Measurements from ENCODE around the gene ZCCHC7.
"Not testable (repeated sequence)": the region's sequence is repeated elsewhere in the genome, so short reads cannot be mapped to it uniquely, and the experiment has no call there.

ZCCHC7 gene

DNA sequence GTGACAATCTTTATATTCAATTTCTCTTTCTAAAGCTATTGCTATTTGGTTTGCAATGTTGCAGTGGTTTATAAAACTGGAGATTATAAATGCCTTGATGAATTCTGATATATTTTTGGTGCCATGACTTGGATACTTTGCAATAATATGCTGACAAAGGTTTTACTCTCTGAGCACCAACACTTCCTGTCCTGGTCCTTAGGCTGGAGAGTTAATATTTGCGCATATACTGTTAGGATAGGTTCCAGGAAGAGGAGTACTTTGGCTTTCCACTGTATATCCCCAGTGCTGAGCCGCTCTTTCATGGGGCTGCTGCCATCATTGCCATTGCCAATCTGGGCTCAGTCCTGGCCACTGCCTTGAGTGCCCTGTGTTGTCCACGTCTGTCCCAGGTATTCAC is 139.6 kb downstream of the ZCCHC7 start:
- DNase-seq: no peak

DNA sequence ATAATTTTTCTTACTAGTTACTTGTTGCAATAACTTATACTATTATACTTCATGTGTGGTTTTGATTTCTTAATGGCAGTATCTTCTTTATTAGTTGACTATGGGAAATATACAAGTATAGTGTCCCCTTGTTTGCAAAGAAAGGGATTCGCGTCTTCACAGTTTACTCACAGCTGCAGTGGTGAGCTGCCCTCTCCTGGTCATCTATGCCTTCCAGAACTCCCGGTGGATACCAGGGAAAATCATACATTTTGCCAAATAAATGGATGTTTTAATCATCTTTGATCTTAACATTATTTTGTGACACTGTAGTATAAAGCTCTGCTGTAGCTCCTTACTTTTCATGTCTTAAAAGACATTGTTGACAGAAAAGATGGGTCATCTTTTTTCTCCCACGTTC is 142.0 kb downstream of the ZCCHC7 start:
- DNase-seq: no peak

DNA sequence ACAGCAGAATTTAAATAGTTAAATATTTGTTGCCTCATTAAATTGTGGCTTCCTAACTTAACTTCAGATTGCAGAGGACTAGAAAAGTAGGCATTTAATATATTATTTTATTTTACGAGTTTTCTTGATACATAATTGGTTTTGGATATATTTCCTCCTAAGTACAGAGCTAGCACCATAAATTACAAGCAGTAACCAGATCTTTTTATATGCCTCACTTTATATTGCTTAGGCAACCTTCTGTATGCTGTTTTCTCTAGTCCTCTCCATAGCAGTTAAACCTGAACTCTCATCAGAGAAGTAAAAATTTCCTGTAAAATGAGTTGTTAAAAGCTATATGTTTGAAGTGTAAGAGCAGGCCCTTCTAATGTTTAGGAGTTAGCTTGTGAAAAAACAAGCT is 144.2 kb downstream of the ZCCHC7 start:
- DNase-seq: no peak

DNA sequence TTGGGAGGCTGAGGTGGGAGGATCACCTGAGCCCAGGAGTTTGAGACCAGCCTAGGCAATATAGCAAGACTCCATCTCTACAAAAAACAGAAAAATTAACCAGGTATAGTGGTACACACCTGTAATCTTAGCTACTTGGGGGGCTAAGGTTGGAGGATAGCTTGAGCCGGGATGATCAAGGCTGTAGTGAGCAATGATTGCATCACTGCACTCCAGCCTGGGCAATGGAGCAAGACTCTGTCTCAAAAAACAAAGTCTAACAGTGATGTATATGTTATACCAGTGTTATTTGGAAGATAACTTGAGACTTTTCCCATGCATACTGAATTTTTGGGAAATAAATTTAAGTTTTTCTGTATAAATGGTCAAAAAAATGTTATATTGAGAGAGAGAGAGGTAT is 146.3 kb downstream of the ZCCHC7 start:
- no peak for DNase-seq

DNA sequence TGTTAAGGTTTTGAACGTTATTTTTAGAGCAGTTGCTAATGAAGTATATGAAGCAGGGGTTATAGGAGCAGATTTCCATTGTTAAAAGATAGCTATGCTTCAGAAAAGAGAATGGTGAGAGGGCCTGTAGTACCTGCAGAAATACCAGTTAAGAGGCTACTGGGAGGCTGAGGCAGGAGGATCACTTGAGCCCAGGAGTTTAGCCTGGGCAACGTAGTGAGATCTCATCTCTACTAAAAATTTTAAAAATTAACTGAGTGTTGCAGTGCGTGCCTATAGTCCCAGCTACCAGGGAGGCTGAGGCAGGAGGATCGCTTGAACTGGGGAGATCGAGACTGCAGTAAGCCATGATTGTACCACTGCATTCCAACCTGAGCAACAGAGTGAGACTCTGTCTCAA is 148.8 kb downstream of the ZCCHC7 start:
- no peak for DNase-seq

DNA sequence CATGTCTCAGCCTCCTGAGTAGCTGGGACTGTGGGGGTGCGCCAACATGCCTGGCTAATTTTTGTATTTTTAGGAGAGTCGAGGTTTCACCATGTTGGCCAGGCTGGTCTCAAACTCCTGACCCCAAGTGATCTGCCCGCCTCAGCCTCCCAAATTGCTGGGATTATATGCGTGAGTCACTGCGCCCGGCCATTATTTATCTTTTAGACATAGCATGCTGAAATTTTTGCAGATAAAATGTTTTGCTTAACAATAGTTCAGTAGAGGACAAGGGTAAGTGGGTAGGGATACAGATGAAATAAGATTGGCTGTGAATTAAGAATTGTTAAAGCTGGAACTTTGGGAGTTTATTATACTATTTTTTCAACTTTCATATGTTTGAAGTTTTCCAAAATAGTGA is 151.3 kb downstream of the ZCCHC7 start:
- no peak for DNase-seq

DNA sequence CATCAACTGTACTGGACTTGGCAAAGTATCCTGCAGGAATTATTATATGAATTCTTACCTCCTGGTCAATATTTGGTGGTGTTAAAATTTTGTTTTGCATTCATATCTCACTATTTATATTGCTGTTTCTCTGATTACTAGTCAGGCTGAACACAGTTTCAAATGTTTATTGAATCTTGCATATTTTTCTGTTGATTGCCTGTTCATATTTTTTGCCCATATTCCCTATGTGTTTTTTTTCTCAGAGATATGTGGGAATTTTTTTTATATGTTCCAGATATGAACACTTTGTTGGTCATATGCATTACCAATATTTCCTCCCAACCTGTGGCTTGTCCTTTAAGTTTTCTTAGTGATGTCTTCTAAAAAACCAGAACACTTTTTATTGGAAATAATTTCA is 153.2 kb downstream of the ZCCHC7 start:
- no peak for DNase-seq

DNA sequence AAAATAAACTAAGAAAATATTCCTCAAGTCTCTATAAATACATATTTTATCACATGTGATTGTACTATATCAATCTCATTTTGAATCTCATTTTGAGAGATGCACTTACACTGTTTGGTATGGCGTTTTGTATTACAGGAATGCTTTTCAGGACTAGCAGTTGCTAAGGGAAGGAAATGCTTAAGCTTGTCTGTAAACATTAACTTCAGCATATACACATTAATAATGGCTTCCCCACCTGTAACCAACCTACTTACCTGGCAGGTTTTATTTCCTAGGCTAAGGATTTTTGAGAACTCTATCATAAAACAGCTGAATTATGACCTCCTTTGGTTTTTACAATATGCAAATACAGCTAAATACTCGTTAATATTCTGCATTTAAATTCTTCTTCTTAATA is 161.2 kb downstream of the ZCCHC7 start:
- DNase-seq: no peak

DNA sequence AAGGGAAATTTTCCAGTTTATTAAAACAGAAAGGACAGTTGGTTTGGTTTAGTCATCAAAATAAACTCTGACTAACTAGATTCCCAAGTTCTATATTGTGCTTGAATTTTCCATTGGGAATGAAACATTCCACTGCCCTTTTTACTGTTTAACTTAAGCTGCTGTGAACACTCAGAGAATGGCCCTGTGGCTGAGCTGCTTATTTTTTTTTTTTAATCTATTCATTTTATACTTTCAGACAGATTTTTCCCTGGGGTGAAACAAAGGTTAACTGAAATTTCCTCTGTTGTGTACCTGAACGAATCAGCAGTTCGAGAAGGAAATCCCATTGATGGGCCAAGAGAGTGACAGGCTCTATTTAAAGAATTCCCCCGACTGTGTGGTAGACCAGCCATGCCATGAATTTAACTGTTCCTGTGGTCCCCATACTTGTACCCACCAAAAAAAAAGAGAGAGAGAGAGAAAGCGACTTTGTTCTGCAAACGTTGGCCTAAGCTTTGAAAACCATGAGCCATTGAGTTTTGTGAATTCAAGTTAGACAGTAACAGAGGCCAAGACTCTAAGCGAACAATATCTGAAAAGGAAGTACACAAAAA is 163.5 kb downstream of the ZCCHC7 start:
- no peak for DNase-seq

DNA sequence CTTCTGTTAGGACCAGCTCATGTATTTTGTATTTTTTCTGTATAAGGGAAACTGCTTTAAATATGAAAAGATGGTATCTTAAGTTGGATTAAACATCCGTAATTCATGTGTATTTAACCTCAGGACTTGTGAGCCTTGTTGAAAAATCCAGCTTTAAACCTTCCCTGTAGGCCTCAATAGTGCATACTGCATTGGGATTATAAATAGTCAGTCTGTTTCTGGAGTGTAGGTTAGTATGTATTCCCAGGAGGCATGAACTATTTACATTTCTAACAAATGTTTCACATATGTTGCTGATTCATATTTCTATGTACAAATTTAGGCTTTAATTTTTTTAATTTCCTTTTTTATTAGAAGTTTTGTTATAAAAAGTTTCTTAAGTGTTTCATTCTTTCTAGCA is 164.3 kb downstream of the ZCCHC7 start:
- DNase-seq: no peak

DNA sequence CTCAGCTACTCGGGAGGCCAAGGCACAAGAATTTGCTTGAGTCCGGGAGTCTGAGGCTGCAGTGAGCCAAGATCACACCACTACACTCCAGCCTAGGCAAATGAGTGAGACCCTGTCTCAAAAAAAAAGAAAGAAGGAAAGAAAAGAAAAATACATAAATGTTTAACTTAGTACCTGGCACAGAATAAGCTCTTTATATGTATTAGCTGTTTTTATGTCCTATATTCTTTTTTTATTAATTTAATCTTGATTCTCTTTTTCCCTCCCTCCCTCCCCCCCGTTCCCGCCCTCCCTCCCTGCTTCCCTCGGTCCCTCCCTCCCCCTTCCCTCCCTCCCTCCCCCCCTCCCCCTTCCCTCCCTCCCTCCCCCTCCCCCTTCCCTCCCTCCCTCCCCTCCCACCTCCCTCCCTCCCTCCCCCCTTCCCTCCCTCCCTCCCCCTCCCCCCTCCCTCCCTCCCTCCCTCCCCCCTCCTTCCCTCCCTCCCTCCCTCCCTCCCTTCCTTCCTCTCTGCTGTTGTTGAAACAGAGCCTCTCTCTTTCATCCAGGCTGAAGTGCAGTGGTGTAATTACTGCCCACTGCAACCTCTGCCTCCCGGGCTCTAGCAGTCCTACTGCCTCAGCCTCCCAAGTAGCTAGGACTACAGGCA is 166.3 kb downstream of the ZCCHC7 start:
- no peak for DNase-seq

DNA sequence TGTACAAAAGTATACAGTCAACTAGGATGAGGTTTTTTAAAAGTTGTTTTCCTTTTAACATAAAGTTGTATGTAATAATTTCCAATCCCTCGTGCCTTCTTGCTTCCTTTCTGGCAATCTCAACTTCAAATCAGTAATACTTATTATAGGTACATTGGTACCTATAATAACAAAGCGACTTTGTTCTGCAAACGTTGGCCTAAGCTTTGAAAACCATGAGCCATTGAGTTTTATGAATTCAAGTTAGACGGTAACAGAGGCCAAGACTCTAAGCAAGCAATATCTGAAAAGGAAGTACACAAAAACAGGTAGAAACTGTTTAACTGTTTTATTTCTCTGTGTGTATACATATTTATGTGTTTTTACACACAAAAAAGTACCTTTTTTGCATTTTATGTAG is 166.9 kb downstream of the ZCCHC7 start:
- DNase-seq: no peak

DNA sequence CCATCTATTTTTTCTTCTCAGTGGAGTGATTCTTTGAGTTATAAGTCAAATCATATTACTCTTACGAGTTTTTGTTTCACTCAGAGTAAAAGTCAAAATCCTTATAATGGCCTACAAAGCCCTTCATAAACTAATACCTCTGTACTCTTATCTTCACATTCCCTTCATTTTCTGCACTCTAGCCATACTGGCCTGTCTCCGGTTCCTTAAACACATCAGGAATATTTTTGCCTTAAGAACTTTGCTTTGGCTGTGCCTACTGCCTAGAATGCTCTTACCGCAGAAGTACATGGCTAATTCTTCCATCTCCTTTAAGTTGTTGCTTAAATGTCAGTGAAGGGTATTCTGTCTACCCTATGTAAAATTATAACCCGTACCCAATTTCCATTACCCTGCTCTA is 169.3 kb downstream of the ZCCHC7 start:
- no peak for DNase-seq

DNA sequence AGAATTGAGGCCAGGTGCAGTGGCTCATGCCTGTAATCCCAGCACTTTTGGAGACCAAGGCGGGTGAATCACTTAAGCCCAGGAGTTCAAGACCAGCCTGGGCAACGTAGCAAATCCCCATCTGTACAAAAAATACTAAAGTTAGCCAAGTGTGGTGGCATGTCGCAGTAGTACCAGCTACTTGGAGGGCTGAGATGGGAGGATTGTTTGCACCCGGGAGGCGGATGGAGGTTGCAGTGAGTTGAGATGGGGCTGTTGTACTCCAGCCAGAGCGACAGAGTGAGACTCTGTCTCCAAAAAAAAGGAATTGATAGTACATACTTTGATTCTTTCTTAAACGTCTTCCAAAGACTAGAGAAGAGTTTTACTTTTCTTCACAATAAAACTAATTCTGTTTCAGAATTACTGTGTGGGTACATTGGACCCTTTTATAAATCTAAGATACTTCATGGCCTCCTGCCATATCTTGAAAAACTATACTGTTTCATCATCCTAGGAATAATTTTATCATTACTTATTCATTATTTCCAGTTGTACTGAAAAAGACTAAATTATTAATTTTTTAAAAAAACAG is 170.1 kb downstream of the ZCCHC7 start:
- no peak for DNase-seq

DNA sequence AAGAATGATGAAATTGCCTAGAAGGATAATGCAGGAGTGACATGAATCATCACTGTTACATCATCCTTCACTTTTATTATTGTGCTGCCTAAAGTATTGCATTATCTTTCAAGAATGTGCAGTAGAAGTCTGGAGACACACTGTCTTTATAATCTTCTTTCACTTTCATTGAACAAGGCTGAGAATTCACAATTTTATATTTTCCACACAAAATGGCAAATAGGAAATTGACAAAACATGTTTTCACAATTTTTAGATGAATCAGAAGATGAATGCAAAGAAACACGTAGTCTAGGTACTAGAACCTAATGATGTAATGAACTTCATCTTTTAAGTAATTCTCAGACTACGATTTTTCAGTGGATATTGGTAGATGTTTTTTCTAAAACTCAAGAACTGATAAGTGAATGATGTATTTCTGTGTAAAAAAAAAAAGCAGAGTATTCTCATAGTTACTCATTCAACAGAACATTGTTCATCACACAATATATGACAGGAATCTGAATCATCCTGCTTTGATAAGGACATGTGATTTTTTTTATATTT is 170.6 kb downstream of the ZCCHC7 start:
- no peak for DNase-seq

DNA sequence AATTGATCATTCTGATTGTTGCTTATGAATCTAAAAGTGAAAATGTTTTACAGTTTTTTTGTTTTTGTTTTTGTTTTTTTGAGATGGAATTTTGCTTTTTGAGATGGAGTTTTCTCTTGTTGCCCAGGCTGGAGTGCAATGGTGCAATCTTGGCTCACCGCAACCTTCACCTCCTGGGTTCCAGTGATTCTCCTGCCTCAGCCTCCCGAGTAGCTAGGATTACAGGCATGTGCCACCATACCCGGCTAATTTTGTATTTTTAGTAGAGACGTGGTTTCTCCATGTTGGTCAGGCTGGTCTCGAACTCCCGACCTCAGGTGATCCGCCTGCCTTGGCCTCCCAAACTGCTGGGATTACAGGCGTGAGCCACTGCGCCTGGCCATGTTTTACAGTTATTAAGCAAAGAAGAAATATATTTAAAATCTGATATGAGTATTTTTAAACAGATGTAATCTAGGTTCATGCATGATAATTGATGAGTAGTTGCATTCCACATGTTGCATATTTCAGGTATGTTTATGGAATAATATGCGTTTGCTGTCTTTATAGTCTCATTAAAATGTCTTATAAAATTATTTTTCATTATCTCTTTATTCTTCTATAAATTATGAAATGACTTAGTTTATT is 171.4 kb downstream of the ZCCHC7 start:
- DNase-seq: not testable (repeated sequence)

DNA sequence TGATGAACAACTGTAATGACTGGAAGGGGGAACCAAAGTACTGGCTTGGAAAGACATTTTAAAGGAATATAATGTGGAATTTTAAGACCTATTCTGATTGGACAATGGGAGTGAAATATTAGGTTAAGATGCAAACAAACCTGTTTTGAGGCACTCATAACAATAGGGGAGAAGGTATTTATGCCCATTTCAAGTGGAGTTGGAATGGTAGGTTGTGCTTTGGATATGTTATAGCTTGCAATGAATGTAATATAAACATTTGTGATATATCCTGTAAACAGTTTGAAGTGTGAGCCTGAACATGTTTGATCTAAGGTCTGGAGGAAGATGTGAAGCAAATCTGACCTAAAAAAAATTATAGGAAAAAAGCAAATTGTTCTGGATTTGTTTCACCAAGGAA is 172.5 kb downstream of the ZCCHC7 start:
- no peak for DNase-seq

DNA sequence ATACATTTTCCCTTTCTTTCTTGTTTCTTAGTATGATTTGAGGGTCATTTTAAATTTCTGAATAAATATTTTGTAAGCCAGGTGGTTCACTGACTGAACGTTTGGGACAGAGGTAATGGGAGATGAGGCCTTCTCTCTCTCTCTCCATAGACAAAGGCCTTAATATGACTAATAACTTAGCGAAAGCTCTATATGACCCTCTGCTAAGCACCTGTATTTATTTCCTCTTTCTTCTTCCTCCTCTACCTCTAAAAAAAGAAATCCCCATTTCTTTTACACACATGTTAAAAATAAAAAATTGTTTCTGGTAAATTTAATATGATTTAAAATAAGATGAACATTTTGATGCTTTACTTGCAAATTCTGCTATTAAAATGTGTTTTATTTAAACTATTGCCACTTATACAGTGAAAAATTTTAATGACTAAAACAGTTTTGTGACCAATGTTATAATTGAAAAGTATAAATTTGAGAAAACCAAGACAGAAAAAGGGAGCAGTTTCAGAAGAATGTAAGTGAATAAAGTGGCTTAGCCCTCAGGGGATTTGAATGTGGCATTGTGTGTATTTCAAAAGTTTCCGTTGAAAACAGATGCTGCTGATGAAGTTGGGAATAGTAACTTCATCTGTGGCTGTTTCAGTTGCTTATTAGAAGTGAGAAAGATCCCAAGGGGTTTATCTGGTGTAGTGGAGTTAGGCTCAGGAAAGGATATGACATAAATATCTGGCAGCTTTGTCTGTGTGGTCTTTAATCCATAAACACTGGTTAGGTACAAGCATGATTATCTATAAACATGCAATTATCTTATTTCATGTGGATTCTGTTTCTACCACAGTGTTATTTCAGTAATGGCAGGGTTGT is 173.5 kb downstream of the ZCCHC7 start:
- no peak for DNase-seq

DNA sequence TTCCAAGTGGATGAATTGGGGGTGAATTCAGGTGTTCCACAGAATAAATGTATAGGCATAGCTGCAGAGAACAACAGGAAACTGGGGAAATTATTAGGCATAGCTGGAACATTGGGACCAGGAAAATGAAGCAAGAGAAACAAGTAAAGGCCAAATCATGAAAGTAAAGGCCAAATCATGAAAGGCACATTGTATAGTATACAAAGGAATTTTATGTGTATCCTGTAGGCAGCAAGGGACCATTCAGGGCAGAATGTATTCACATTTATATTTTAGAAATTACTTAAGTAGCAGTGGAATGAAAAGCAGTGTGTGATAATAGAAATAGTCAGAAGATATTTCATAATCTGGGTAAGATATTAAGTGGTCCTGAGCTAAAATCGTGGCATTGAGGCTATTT is 174.8 kb downstream of the ZCCHC7 start:
- no peak for DNase-seq

DNA sequence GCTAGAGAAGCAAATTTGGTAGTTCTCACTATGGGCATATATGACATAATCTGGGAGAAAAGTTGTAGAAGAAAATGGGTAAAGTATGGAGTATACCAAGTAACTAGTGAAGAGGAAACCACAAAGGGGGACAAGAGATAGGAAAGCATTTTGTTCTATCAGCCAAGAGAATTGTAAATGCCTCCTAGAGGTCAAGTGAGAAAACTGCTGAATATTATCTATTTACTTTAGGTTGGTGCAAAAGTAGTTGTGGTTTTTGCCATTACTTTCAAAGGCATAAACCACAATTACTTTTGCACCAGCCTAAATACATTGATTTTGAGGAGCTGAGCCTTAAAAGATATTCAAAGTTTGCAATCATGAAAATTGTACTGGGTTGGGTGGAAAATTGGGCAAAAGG is 175.4 kb downstream of the ZCCHC7 start:
- DNase-seq: no peak

DNA sequence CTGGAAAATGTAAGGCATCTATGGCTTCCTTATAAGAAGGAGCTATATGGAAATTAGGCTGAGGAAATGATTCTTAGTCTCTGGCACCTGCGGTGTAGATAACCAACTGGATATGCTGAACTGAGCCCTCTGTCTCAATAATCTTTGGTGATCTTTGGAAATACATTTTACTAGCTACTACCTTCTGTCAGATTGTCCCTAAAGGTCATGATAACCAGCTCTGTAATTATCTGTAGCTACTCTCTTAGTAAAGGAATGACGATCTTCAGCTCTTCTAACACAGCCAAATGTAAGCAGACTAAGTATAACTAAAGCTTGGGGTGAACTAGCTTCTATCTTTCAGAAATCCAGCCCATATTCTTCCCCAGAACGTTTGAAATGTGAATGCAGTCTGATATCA is 177.2 kb downstream of the ZCCHC7 start:
- no peak for DNase-seq

DNA sequence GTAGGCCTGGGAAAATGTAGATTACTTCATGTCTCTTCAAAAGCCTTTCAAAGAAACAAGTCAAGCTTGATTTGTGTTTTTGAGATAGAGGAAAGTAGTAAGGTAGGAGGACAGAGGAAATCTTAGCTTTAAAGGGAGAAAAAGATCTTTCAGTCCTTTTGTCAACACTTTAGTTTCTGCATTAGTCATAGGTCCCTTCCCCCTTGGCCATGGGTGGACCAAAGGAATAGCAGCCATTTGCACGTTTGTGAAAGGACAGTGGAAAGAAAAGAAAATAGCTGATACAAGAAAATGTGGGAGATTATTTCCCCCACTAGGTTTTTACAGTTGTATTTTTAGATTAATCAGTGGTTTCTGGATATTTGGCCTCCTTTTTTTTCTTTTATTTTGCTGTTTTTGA is 180.2 kb downstream of the ZCCHC7 start:
- DNase-seq: no peak

Data from DMS79 (cell line).